H1 (cell line): ENCODE measurements around the gene PHF1. TPM values are rescaled to one million over a fixed set of nuclear protein-coding genes. Genes with fewer than 3 reads are reported as not detected.

Experiments used
- NANOG ChIP-seq: IDR thresholded peaks from 2 replicates; pipeline ENCODE4 v1.6.1; 2011; ENCODE audit warnings: low read length, low read depth, mild to moderate bottlenecking, inconsistent platforms; ENCODE audit not compliant: insufficient read depth, poor library complexity, severe bottlenecking
- RBBP5 ChIP-seq: IDR thresholded peaks from 2 replicates; pipeline ENCODE4 v1.7.1; 2012; ENCODE audit warnings: low read depth, mild to moderate bottlenecking, inconsistent platforms, low read length, moderate library complexity, borderline replicate concordance
- TAF1 ChIP-seq: IDR thresholded peaks from 2 replicates; pipeline ENCODE4 v1.6.1; 2011; ENCODE audit warnings: mild to moderate bottlenecking, low read depth, low read length
- polyA plus RNA-seq, 7 experiments: library from polyadenylated mRNA; depleted of rRNA in 3 of 7; stranded (reverse) in 5 of 7; unstranded in 2 of 7; fragments of >200 nt in 5 of 7; fragments of 200-250 nt in 2 of 7; gene quantifications; 1 replicate in 5 of 7; 2 replicates in 1 of 7; 4 replicates in 1 of 7; pipeline versions ENCODE4 v1.2.1 to v1.2.3, GENCODE V29; 2011 to 2013; ENCODE audit warnings: missing spikeins in 2 of 7, mixed read lengths in 2 of 7
- total RNA-seq: library from RNA; stranded (reverse); fragmentation: NEBNext Ultra II Directional; extraction: Animal tissue kit (Norgen Biotek cat#: 25700); gene quantifications from 2 replicates; pipeline ENCODE4 v1.2.1, GENCODE V29; 2021
- TF ChIP-seq, protein P1 (sequence below): IDR thresholded peaks from 2 replicates; pipeline ENCODE4 v1.6.1; 2012; ENCODE audit warnings: inconsistent platforms

The PHF1 gene
- total and polyA plus RNA-seq, 2 of the 8 experiments (the other 6 are each of a cell fraction or from before 2014, with no cell fraction given) = 47.3 to 78.6 TPM

DNA sequence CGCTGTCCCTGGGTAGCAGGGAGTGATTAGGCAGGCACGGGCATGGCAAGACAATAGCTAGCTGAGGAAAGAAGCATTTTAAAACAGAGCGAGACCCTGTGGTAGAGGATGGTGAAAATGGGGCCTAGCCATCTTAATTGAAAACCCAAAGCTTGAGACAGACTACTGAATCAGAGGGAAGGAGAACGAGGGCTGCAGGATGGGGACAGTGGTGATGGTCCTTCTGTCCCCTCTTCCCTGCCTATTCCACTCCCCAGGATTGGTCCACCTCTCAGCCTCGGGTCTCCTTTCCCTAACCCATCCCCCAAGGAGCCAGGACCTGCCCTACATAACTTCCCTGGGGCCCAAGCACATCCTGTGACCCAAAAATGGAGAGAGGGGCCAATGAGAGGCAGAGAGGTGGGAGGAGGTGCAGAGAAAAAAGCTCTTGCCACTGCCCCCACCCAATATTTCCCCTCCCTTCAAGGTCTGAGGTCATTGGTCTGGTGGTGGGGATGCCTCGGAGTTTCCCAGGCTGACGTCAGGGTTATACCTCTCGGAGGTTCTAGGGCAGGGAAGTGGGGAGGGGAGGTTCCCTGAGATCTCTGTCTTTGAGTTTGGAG, 8.0 kb downstream of the PHF1 start (continued):
- TF ChIP-seq RBBP5 = no peak
- TF ChIP-seq NANOG = no peak
- TF ChIP-seq, protein P1, sequence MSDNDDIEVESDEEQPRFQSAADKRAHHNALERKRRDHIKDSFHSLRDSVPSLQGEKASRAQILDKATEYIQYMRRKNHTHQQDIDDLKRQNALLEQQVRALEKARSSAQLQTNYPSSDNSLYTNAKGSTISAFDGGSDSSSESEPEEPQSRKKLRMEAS = no peak
- TF ChIP-seq TAF1 = peak; percentile 32; the same call in 1 of the 2 replicates
